Lower leg skin (tissue), 4 donors: ENCODE data around the gene CCNT2. TPM values are rescaled to one million over a fixed set of nuclear protein-coding genes. Genes with fewer than 3 reads are reported as not detected.

ENCODE experiments used
- DNase-seq, 2 donors: peaks; one replicate each; pipeline ENCODE4 v3.0.0-alpha.2; 2019; ENCODE audit warnings: low spot score in 2 of 2
- H3K4me3 ChIP-seq: fragments of 200-600 bp; sonication (generic); 2 replicates; pipeline ENCODE4 v1.5.1; 2017; ENCODE audit warnings: mild to moderate bottlenecking, low read depth; ENCODE audit not compliant: poor library complexity, severe bottlenecking
- CTCF ChIP-seq, 3 donors: fragments of 450-650 bp; IDR thresholded peaks; one replicate each; pipeline ENCODE4 v1.5.1; 2016; ENCODE audit warnings: antibody characterized with exemption in 3 of 3, mild to moderate bottlenecking in 3 of 3, moderate library complexity in 2 of 3
- POLR2A ChIP-seq, 2 donors: fragments of 450-650 bp; IDR thresholded peaks; one replicate each; pipeline ENCODE4 v1.6.1; 2016 to 2017; ENCODE audit warnings: antibody characterized with exemption in 2 of 2, mild to moderate bottlenecking in 1 of 2, moderate library complexity in 1 of 2
- WGBS, 2 donors: methylation state at CpG; one replicate each; pipeline ENCODE4 v1.1.5; 2018; 5-methylcytosine and 5-hydroxymethylcytosine counted together
- intact Hi-C: fragments of 100-400 bp; cut with DNase I; formaldehyde crosslinking; loops from one replicate; pipeline ENCODE4 v1.15.0; 2023; ENCODE audit warnings: low total_unique reads
- total RNA-seq, 4 donors: library from RNA; depleted of rRNA; stranded (reverse); fragments of >200 nt; gene quantifications; one replicate each; pipeline ENCODE4 v1.1.0, GENCODE V29; 2016

The CCNT2 gene
- total RNA-seq, 4 donors from 2014 or later: 26.2 to 43.1 (median 30.6) TPM

GRCh38 chr2:134943540-134943939 lies 24.9 kb downstream of the CCNT2 start:
- intact Hi-C loops: no loop called here
- no peak overlapping the region for H3K4me3 ChIP-seq
- 83 to 86% methylated on average over 2 of the region's 2 CpGs for WGBS, 2 donors
- DNase-seq: no peak
- TF ChIP-seq CTCF (IDR thresholded peaks at IDR 0.05): no peak
- TF ChIP-seq POLR2A (IDR thresholded peaks at IDR 0.05): no peak

DNA sequence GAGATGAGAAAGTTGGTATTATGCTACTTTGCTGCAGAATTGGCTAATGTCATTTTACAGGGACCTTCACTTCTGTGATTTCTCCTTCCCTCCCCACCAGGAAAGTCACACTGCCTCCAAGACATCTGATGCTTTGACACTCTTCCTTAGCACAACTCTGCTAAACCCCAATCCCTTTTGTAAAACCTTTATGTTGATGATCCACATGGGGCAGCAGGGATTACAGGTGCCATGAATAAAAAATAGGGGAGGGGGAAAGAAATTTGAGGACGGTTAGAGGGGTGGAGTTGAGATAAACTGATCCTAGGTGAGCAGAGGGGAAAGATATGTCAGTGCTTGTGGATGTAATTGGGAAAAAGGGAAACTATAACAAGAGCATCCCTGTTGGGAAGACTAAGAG lies 26.4 kb downstream of the CCNT2 start:
- H3K4me3 ChIP-seq: no peak overlapping the region
- no peak for DNase-seq
- intact Hi-C loops: no loop called here
- TF ChIP-seq POLR2A (IDR thresholded peaks at IDR 0.05) (no peak), CTCF (IDR thresholded peaks at IDR 0.05) (no peak)
- WGBS, 2 donors: 78 to 91% methylated on average over 1 of the region's 1 CpG

DNA sequence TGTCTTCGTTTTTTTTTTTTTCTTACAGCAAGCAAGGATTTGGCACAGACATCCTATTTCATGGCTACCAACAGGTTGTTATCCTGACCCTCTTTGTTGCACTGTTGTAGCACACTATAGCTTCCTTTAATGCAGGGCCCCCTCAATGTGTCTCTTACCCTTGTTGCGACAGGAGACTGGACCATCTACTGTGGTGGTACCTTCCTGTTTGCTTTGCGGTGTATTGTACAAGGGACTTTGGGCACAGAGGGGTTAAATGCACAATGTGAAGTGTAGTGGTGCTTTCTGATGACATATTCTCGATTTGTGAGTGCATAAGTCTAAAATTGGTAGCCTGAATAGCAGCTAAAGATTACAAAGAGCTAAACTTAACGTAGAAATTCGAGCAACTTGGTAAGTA lies 27.5 kb downstream of the CCNT2 start:
- 89 to 92% methylated on average over 6 of the region's 6 CpGs for WGBS, 2 donors
- no peak for TF ChIP-seq POLR2A (IDR thresholded peaks at IDR 0.05)
- no peak for TF ChIP-seq CTCF (IDR thresholded peaks at IDR 0.05)
- H3K4me3 ChIP-seq: no peak overlapping the region
- no peak for DNase-seq
- intact Hi-C loops: no loop called here

GRCh38 chr2:134949981-134950708 lies 31.5 kb downstream of the CCNT2 start:
- TF ChIP-seq CTCF (IDR thresholded peaks at IDR 0.05) (no peak), POLR2A (IDR thresholded peaks at IDR 0.05) (no peak)
- intact Hi-C loops: no loop called here
- 86 to 91% methylated on average over 7 of the region's 7 CpGs for WGBS, 2 donors
- H3K4me3 ChIP-seq: no peak overlapping the region
- no peak for DNase-seq

- H3K4me3 ChIP-seq: no peak overlapping the region
- intact Hi-C loops: no loop called here
- TF ChIP-seq CTCF (IDR thresholded peaks at IDR 0.05) (no peak), POLR2A (IDR thresholded peaks at IDR 0.05) (no peak)
- no peak for DNase-seq
- WGBS, 2 donors: 83 to 87% methylated on average over 2 of the region's 2 CpGs
These were observed 32.3 kb downstream of the CCNT2 start for GRCh38 chr2:134950886-134951285.

- no peak for DNase-seq
- intact Hi-C loops: no loop called here
- no peak for TF ChIP-seq POLR2A (IDR thresholded peaks at IDR 0.05)
- no peak for TF ChIP-seq CTCF (IDR thresholded peaks at IDR 0.05)
- WGBS, 2 donors: 93 to 94% methylated on average over 3 of the region's 3 CpGs
- no peak overlapping the region for H3K4me3 ChIP-seq
These were observed 34.0 kb downstream of the CCNT2 start for GRCh38 chr2:134952608-134953007.
